Stimulated activated CD8-positive, alpha-beta memory T cell treated with anti-CD3 and anti-CD28 coated beads, Interleukin-12 subunit alpha, Interleukin-12 subunit beta, amount 100 ng/mL, for 24 hours (primary cell): ENCODE measurements around the gene PCCA.
"Not testable (repeated sequence)": the region's sequence is repeated elsewhere in the genome, so short reads cannot be mapped to it uniquely, and the experiment has no call there.

ENCODE experiments used
- DNase-seq: peaks from one replicate; pipeline ENCODE4 v3.0.0-alpha.2; 2020; ENCODE audit errors: extremely low read depth

PCCA gene

DNA sequence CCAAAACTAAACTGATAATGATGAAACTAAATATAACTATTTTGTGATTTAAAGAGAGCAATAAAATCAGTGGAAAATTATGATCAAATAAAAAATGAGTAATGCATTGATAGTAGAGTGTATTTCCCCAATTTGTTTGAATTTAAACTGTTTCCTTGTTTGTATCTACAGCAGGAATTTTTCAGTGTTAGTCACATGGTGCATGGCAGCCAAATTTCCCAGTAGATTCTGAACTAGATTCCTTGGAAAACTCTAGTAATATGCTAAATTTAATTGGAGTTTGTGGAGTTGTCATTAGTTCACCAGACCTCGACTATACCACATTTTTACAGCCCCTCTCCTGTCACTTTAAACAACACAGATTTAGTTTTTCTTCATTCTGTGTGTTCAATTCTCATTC is 156.2 kb downstream of the PCCA start:
- no peak for DNase-seq

DNA sequence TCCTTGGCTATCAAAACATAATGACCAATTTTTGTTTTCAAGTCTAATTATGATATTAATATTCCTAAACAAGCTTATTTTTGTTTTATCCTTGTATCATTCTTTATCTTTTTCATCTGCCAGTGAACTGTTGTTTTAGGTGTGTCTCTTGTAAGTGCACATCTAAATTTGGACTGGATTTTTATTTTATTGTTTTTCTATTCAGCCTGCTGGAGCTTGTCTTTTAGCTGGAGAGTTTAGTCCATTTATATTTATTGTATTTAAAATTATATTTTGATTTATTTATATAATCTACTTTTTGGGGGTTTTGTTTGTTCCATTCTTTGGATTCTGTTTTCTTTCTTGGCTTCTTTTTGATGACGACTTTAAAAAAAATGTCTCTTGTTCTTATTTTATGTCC is 159.0 kb downstream of the PCCA start:
- DNase-seq = no peak

DNA sequence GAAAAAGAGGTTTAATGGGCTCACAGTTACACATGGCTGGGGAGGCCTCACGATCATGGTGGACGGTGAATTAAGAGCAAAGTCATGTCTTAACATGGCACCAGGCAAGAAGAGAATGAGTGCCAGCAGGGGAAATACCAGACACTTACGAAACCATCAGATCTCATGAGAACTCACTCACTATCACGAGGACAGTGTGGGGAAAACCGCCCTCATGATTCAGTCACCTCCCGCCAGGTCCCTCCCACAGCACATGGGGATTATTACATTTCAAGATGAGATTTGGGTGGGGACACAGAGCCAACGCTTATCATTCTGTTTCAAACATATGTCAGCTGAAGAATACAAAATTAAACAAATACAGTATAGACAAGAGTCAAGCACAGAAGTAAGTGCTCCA is 165.1 kb downstream of the PCCA start:
- no peak for DNase-seq

DNA sequence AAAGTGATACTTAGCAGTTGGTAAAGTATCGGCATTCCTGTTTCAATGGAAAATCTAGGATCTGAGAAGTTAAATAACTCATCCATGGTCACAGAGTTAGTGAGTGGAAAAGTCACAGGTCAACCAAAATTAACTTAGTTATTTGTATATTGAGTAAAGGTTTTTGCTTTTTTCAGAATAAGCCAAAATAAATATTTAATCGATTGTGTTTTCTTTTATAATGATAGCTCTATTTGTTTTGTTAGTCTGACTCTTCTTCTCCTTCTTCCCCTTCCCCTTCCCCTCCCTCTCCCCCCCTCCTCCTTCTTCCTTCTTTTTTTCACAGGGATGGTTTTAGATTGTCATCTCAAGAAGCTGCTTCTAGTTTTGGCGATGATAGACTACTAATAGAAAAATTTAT is 173.5 kb downstream of the PCCA start:
- DNase-seq = no peak

DNA sequence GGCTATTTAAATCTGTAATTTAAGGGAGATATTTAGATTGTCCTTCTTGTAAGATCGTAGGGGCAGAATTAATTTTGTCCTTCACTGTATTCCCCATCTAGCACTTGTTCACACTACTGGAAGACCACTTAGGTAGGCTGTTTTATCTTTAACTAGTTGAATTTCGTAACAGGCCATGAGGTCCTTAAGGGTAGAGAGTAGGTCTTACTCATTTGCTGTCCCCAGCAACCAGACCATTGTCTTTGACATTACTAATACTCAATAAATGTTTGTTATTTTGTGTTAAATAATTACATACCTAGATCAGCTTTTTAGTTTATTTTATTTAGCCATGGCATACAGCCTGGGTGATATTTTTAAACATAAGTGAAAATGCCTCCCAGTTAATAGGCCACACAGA is 177.1 kb downstream of the PCCA start:
- DNase-seq = no peak

DNA sequence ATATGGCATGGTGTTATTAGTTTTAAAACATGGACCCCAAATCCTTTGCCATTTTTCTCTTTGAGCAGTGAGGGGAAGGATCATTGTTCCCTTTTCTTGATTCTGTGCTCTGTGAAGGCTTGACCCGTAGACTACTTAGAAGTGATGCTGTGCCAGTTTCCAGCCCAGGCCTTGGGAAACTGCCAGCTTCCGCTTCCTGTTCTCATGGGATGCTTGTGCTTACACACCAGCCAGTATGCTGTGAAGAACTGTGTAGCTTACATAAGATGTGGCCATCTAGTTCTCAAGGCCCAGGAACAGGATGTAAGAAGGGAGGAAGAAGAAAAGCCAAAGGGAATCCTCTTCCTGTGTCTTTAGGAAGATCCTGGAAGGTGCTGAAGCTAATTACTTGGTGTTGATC is 180.9 kb downstream of the PCCA start:
- no peak for DNase-seq

DNA sequence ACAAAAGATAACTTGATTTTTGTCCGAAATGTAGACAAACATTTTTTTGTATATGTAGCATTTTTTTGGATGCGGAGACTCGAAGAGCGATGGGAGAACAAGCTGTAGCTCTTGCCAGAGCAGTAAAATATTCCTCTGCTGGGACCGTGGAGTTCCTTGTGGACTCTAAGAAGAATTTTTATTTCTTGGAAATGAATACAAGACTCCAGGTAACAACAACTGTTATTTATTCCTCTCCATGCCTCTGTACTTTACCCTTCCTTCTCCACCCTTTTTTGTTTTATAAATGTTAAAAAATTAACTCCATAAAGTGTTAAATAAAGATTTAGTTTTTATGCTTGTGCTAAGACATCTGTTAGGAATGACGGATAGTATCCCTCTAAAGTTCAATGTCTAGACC is 184.2 kb downstream of the PCCA start:
- no peak for DNase-seq

DNA sequence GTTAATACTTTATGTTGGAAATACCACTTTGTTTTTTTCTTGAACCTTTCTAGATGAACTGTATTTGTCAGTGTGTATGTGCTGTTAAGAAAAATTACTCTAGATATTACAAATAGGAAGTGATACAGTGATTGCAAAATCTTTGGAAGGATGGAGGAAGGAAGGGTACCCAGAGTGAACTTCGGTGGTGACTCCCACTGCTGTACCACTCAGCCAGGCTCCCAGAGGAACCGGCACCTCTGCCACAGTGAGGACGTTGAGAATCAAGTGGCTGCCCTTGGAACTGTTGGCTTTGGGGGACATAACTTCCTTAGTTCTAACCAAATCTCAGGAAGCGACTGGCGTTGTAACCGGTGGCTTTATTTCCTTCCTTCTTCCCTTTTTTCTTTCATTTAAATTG is 184.7 kb downstream of the PCCA start:
- DNase-seq = no peak

DNA sequence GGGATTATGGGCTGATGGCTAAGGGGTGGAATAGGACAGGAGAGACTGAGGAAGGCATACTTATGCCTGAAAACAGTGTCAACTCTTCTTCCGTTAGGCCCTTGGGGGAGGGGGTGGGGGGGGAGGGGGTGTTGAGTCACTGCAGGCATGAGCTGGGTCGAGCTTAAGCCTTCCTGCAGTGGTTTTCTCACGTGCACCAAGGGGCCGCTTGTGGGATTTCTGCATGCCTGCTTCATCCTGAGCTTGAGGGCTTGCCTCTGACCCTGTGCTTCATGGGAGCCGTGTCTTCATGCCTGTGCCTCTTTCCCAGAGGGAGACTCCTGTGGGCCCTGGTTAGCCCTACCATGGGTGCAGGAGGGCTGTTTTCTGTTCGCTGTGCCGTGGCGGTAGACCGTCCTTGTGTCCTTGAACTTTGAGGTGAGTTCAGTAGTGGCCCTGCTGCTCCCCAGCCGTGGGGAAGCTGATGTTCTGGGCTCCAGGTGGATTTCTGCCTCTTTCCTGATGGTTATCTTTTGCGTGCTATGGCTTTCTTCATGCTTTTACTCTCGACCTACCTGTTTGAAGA is 186.1 kb downstream of the PCCA start:
- DNase-seq = no peak

DNA sequence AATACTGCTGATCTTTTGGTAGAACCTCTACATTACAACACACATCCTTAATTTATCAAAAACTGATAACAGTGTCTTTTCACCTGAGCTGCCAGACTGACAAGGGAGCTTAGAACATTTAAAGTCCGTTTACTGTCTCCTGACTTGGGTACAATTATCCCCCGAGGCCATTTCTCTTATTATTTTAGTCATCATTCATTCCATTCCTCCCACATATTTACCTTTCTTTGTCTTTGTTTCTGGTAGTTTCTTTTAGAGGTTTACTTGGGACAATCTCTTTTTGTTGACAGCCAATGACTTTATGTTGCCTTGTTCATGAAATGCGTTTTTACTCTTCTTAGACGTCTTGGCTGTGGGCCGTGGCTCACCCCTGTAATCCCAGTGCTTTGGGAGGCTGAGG is 186.9 kb downstream of the PCCA start:
- no peak for DNase-seq

DNA sequence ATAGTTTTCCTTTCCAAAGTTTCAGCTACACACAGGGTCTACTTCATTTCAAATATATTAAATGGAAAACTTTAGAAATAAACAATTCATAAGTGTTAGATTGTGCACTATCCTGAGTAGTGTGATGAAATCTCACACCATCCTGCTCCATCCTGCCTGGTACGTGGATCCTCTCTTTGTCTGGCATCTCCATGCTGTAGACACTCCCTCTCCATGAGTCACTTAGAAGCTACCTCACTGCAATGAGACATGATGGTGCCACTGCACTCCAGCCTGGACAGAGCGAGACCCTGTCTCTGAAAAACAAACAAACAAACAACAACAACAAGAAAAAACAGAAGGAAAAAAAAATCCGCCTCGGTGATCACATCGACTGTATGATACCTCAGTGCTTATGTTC is 191.8 kb downstream of the PCCA start:
- no peak for DNase-seq

DNA sequence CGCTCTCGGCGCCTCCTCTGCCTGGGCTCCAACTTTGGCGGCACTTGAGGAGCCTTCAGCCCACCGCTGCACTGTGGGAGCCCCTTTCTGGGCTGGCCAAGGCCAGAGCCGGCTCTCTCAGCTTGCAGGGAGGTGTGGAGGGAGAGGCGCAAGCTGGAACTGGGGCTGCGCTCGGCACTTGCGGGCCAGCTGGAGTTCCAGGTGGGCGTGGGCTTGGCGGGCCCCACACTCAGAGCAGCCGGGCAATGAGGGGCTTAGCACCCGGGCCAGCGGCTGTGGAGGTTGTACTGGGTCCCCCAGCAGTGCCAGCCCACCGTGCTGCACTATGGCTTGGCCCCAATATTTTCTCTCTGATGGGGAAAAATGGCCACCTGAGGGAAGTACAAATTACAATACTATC is 193.4 kb downstream of the PCCA start:
- not testable (repeated sequence) for DNase-seq

DNA sequence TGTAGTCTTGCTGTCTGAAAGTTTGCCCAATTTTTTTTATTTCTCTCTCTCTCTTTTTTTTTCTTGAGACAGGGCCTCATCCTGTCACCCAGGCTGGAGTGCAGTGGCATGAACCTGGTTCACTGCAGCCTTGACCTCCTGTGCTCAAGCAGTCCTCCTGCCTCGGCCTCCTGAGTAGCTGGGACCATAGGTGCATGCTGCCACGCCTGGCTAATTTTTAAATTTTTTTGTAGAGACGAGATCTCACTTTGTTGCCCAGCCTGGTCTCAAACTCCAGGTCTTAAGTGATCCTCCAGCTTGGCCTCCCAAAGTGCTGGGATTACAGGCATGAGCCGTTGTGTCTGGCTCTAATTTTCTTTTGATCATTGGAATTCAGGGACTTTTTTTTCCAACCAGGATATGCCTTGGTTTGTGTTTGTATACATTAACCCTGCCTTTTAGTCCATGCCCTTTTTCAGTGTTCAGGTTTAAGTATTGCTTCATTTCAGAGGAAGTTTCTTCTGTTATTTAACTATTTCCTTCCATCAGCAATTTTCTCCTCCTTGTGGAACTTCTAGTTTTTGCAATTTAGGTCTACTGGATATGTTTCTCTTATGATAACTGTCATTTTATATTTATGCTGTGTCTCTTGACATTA is 201.4 kb downstream of the PCCA start:
- no peak for DNase-seq

DNA sequence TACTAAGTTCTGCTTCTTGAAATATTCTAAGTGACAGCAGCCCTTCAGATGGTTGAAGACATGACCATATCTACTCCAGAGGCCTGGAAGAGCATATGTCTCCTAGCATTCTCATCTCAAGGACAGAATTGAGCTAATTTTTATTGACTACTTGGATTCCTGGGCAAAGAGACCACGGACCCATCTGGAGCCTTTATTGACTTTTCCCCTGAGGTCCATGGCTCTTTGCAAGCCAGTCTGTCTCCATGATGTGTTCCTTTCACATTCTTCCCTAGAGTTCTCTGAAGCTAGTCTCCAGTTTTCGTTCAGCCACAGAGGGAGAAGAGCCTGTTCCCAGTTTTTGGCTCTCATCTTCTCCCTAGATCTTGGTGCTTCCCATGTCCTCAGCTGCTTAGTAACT is 202.7 kb downstream of the PCCA start:
- DNase-seq = no peak

DNA sequence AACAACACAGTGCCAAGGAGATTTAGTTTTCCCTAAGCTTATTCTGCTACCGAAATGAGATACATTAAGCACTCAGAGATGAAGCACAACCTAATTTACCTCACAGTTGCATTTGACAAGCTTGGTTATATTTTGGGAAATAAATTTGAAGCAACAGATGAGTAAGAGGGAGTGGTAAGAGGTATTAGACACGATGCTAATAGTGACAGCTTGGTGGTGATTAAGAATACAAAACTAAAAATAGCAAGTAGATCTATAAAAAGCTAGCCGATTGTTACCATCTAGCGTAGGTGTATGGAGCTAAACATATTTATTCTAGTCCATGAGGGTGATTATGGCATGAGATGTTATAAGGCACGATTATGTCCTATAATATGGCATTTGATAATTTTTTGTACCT is 208.5 kb downstream of the PCCA start:
- DNase-seq = no peak

DNA sequence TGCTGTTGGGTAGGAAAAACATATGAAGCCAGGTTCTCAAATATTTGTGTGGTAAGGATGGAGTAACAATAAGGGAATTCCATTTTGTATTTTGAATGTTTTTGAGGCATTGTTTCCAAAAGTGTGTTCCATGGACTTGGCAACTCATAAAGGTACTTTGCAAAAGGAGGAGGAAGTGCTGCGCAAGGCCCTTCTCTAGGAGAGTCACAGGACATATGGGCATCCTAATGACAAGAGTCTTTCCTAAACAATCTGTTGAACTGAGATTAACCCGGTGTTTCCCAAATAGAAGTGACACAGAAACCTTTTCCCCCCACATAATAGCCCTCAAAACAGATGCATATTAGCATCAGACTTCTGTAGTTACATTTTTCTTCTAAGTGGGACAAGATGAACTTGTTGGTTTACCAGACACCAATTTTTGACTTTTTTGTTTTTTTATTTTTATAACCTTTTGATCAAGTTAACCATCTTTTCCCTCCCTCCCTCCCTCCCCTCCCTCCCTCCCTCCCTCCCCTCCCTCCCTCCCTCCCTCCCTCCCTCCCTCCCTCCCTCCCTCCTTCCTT is 209.3 kb downstream of the PCCA start:
- no peak for DNase-seq

DNA sequence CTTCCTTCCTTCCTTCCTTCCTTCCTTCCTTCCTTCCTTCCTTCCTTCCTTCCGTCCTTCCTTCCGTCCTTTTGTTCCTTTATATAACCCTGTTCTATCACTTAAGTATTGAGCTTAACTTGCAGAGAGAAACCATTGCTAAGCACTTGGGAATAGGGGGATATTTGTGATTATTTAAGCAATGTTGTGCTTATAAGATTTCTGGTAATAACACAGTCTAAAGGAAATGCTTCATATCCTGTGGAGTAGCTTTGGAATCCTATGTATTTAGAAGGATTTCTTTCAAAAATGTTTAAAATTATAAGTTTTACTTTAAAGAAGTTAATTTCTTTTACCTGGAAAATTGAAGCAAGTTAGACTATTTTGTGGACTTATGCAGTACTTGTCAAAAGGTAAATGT is 209.8 kb downstream of the PCCA start:
- no peak for DNase-seq

DNA sequence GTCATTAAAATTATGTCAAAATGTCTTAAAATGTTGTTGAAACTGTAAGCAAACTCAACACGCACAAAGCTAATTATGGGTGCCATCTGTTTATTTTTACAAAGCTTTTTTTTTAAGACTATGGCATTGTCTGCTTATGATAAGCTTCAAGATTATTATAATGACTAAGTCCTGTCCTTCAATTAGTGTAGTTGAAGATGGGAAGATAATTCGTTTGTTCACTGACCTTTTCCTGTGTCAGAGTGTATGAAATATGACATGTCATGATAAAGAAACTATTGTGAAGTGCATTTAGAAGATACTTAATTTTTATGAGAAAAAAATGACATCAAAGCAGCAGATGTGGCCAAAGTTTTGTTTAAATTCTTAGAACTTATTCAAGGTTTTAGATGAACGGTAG is 211.3 kb downstream of the PCCA start:
- no peak for DNase-seq

DNA sequence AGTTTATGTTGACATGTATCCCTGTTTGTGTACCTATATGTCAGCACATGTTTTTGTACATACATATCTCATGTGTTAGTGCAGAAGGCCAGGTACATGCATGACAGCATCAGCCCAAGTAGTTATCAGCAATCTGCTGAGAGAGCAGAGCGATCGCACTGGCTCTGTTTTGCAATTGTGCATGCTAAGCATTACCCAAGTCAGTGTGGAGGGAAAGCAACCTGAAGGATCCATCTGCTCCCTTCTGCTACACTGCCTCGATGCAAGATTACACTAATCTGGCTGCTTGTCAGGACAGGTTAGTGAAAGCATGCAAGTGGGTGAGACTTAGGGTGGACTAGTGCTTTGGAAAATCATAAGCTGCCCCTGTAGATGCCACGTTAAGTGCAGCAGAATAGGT is 211.8 kb downstream of the PCCA start:
- DNase-seq = no peak

DNA sequence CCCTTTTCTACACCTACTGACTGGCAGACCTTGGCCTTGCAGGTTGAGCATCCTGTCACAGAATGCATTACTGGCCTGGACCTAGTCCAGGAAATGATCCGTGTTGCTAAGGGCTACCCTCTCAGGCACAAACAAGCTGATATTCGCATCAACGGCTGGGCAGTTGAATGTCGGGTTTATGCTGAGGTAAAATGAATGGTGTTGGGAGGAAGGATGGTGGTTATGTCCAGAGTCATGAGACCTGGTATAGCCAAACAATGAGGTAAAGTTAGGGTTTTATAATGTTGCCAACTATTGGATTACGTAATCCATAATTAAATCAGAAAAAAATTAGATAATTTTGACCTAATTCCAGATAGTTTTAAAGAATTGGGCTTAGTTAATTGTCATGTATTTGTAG is 212.5 kb downstream of the PCCA start:
- no peak for DNase-seq

DNA sequence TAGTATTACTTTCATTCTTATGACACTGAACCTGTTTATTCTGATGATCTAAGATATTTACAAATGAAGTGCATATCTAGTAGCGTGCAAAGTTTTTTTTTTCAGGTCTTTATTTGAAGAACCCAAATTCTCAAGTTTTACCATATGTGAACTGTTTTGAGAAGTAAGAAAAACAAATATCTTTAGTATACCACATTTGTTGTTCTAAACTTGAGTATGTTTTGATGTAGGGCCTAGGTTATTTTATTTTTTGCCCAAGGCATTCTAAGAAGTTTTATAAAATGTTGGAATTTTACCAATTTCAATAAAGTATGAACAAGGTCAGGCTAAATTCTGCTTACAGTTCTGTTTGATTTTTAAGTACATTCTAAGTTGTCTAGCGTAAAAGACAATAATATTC is 213.5 kb downstream of the PCCA start:
- DNase-seq = no peak

DNA sequence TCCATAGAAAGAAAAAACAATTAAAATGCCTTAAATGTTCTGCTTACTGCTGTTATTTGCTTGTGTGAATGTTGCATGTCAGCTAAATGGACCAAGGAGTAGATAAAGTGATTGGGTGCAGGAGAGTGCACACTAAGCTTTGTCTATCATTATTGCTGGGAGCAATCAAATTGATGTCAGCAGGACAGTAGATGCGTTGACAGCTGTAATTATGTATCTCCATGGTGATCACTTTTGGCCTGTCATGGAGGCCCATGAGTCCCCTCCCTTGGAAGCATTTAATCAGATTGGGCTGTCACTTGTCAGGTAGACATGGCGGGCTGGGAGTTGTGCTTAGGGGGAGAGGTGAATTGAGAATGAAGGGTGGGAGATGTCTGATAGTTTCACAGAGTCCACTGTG is 215.3 kb downstream of the PCCA start:
- no peak for DNase-seq

DNA sequence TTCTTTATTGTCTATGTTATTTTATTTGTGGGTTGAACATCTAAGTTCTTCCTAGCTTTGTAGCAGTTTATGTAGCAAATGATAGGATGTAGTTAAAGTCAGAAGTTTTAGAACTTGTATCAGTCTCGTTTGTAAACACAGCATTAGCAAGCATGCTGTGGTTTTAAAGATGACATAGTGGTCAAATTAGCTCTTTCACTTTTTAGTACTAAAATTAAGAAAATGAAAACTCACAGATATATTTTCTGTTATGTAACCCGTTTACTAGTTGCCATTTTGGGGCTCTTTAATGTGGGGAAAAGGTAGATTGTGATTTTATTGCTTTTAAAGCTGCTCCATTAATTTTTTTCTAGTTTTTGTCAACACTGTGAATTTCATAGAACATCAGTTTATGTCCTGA is 216.5 kb downstream of the PCCA start:
- DNase-seq = no peak

DNA sequence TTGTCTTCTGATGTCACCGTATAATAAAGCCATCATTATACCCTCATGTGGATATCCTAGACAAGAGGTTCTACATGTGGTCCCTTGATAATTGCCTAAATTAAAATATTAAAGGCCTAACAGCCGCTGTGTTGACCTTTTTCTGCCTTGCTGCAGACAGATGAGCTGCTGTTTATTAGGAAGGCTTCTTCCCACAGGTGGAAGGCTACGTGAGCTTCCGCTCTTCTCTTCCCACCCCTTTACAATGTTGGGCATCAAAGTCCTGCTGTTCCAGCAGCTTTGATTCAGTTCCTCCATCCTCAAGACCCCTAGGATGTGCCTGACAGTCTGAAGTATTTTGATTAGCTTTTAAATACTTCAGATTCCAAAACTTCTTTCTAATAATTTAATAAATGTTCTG is 217.1 kb downstream of the PCCA start:
- DNase-seq = no peak
